ENCODE data around the gene NRF1.
"Not testable (repeated sequence)": the region's sequence is repeated elsewhere in the genome, so short reads cannot be mapped to it uniquely, and the experiment has no call there.

Gene NRF1

GRCh38 chr7:129642871-129643549 lies 31.5 kb downstream of the NRF1 start:
- peak in 4 of 10 donors; percentile 26 to 83 (median 40) for DNase-seq

DNA sequence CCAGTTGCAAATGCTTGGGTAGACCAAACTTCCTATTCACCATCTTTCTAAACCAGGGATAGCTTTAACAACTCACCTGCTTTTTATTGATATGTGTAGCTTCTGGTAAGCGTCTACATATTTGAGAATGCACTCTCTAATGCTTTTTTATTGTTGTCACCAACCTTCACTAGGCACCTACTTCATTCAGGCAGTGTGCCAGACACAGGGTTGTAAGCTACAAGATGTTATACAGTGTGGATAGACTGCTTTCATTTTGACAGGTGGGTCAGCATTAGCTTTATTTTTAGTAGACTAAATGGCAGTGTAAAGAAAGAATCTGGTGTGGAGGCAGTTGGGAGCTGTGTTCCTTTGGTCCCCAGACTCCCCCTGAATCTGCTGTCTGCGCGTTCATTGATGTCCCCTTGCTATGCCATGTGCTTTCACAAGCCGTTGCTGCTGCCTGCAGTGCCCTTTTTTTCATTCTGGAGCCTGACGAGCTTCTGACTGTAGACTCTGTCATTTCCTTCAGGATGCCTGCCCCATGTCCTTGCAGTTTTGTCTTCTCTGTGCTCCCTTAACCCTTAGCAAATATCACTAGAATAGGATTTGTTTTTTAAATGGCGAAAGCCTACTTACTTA lies 32.1 kb downstream of the NRF1 start:
- DNase-seq, result peak in 1 of 10 donors; percentile 18
- intact Hi-C loops (cut with DNase I), result loop anchor here (2.0 kb wide), 1 partner anchor 425 kb away; no protein-coding TSS in a partner anchor

More at GRCh38 chr7:129642871-129643549, 31.5 kb downstream of the NRF1 start:
- intact Hi-C loops (cut with DNase I), result no loop called here

DNA sequence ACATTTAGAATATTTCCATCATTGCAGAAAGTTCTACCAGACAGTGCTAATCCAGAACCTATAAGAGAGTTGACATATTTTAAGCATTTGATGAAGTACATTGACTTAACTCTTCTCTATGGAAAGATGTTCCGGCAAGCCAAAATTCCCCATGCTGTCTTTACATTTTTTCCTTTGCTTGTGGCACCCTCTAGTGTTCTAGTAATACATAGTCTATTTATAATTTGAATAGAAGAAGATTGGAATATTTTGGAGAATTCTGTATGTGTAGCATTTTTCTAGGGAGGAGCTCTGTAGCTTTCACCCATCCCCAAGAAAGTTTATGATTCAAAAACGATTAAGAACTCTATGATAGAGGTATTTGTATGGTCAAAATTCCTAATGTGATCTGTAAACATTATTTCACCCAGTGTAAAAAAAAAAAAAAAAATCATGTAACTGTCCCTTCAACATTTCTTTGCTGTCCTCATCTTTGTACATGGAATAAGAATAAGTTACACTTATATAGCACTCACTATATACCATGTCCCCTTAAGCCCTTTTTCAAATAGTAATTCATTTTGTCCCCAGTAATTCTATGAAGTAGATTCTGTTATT lies 33.2 kb downstream of the NRF1 start:
- intact Hi-C loops (cut with DNase I), result loop anchor here (2.0 to 5.0 kb wide), 2 partner anchors 277 to 426 kb away; no protein-coding TSS in a partner anchor
- no peak for DNase-seq

DNA sequence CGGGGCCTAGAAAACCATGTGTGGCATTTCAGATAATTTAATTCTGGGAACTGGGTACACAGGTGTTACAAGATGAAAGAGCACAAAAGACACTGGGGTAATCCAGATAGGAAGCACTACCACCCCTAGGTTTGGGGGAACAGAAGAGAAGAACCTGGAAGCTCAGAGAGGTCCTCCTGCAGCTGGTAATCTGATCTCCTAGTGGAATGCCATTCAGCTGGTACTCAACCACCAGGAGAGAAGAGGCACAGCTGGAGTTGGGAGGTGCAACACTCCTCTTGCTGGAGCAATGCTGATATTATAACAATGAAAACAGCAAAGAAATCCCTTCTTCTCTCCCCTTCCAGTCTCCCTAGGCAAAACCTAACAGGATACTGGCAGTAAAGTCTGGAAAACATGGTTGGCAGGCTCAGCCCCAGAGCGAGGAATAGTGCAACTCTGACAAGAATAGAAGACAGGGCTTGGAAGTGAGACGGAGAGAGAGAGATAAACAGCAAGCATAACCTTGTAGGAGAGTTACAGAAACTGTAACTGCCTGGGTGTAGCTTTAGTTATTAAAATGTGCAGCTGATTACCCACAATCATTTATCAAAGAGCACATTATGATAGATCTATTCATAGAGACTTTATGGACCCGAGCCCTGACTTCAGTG lies 35.0 kb downstream of the NRF1 start:
- intact Hi-C loops (cut with DNase I), result loop anchor here (5.0 kb wide), 1 partner anchor 279 kb away; no protein-coding TSS in a partner anchor
- DNase-seq, result no peak

- intact Hi-C loops (cut with DNase I), result loop anchor here (5.0 kb wide), 1 partner anchor 282 kb away; no protein-coding TSS in a partner anchor
- no peak for DNase-seq
Measured at GRCh38 chr7:129649128-129649690, 37.7 kb downstream of the NRF1 start.

DNA sequence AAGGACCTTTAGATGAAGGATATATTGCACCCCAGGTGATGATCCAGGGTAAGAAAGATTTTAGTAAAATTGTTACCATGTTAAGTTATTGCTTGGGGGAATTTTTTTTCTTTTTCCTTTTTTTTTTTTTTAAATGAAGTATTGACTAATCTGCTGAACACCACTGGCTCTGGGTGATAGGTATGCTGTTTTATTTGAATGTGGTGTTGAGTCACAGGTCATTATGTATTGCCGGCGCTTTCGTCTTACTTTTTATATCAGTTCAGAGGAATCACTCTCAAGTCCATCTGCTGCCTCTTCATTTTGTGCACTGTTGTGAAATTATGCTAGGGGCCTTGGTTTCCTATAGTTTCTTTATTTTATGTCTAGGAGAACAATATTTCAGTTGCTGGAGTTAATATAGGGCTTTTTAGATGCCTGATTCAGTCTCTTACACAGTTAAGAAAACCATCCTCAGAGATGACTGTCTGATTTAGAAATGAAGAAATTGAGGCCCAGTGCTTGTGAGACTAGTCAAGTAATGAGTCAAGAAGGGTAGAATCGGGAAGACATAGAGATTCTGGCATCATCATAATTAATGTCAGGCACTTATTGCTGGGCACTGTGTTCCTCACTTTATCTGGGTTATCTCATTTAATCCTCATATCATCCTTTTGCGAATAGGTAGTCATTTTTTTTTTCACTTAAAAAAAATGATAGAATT lies 38.7 kb downstream of the NRF1 start:
- intact Hi-C loops (cut with DNase I), result no loop called here
- no peak for DNase-seq

- DNase-seq, result no peak
- intact Hi-C loops (cut with DNase I), result no loop called here
Measured at GRCh38 chr7:129652914-129653313, 41.4 kb downstream of the NRF1 start.

DNA sequence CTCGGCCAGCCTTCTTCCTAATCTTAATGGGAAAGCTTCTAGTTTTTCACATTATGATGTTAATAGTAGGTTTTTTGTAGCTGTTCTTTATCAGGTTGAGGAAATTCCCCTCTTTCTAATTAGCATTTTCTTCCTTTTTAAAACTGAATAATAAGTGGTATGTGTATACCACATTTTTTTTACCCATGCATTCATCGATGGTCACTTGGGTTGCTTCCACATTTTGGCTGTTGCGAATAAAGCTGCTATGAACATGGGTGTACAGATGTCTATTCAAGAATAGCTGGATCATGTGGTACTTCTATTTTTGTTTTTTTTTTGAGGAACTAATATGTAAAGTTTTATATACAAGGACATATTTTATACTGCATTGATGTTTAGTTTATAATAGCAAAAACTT lies 44.3 kb downstream of the NRF1 start:
- DNase-seq, result no peak
- intact Hi-C loops (cut with DNase I), result no loop called here

- no peak for DNase-seq
- intact Hi-C loops (cut with DNase I), result no loop called here
Measured at GRCh38 chr7:129657363-129657762, 45.8 kb downstream of the NRF1 start.

DNA sequence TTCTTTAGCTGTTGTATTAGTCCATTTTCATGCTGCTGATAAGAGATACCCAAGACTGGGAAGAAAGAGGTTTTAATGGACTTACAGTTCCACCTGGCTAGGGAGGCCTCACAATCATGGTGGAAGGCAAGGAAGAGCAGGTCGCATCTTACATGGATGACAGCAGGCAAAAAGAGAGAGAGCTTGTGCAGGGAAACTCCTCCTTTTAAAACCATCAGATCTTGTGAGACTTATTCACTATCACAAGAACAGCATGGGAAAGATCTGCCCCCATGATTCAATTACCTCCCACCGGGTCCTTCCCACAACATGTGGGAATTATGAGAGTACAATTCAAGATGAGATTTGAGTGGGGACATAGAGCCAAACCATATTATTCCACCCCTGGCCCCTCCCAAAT lies 48.4 kb downstream of the NRF1 start:
- intact Hi-C loops (cut with DNase I); DNase-seq: not testable (repeated sequence)

DNA sequence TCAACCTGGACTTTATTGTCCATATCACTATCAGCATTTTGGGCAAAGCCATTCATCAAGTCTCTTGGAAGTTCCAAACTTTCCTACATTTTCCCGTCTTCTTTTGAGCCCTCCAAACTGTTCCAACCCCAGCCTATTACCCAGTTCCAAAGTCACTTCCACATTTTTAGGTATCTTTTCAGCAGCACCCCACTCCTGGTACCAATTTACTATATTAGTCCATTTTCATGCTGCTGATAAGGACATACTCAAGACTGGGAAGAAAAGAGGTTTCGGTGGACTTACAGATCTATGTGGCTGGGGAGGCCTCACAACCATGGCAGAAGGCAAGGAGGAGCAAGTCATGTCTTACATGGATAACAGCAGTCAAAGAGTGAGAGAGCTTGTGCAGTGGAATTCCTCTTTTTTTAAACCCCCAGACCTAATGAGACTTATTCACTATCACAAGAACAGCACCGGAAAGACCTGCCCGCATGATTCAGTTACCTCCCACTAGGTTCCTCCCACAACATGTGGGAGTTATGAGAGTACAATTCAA lies 50.2 kb downstream of the NRF1 start:
- intact Hi-C loops (cut with DNase I), result no loop called here
- no peak for DNase-seq

- DNase-seq, result peak in 2 of 10 donors; percentile 78 to 82
- intact Hi-C loops (cut with DNase I), result not testable (repeated sequence)
Measured at GRCh38 chr7:129663240-129663639, 51.7 kb downstream of the NRF1 start.

DNA sequence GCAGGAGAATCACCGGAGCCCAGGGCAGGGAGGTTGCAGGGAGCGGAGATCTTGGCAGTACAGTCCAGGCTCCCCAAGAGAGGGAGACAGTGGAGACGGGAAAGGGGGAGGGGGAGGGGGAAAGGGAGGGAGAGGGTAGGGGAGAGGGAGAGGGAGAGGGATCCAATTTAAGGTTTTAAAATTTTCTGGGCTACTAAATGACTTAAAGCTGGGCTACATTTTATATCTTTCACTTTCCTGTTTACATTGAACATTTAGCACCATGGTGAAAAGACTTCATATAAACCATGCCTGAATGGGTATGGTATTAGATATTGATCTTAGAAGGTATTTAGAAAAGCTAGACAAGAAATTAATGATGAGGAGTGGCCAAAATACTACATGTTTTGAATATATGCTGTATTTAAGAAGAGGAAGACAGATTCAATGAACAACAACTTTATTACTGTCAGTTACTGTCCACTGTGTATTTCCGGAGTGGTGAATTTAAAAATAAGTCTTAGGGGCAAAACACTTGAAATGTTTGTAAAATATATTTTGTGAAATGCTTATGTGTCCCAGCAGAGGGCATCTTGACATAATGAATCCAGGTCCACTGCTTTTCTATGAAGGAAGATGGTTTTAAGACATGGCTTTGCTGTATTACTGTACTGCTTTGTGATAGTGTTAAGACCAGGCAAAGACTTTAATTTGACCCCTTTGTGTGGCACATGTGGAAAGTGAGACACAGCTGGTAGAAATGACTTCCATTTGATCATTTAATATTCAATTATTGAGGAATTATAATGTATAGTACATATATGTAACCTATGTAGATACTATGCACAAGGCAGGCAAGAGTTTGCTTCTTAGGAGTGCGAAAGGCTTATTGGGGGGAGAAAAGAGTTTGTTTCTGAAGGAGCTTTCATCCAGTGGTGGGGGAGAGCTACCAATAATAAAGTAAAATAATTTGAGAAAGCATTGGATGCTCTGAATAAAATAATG lies 52.8 kb downstream of the NRF1 start:
- intact Hi-C loops (cut with DNase I), result loop anchor here (1.0 to 2.0 kb wide), 2 partner anchors 161 to 346 kb away; no protein-coding TSS in a partner anchor

DNA sequence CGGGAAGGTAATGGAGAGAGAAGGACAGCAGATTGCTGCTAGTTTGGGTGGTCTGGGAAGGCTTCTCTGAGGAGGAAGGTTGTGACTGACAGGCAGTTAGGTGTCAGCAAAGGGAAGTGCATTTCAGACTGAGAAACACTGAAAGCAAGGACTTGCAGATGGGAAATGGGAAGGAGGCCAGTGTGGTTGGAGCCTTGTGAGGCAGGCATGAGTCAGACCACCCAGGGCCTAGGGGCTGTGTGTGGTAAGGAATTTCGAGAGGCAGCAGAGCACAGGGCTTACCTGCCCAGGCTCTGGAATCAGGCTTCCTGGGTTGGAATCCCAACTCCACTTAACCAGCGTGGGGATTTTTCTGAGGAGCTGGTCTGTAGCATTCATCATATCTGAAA lies 53.5 kb downstream of the NRF1 start:
- peak in 1 of 10 donors; percentile 64 for DNase-seq
- intact Hi-C loops (cut with DNase I), result loop anchor here (2.0 kb wide), 1 partner anchor 346 kb away; no protein-coding TSS in a partner anchor

More for the DNA sequence above, 52.8 kb downstream of the NRF1 start:
- no peak for DNase-seq

DNA sequence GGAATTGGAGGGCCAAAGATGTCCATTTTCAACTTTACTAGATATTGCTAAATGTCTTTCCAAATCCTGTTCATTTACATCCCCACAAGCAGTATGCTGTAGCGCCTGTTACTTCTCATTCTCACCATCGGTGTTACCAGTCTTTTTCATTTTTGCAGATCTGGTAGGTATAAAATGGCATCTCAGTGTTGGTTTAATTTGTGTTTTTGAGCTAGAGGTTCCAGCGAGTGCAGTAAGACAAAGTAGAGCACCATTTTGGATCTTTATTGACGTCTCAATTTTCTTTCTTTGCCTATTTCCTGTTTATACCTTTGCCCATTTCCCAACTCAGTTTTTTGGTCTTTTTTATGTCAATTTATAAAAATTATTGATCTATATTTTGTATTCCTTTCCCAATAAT lies 55.6 kb downstream of the NRF1 start:
- DNase-seq, result no peak
- intact Hi-C loops (cut with DNase I), result no loop called here

DNA sequence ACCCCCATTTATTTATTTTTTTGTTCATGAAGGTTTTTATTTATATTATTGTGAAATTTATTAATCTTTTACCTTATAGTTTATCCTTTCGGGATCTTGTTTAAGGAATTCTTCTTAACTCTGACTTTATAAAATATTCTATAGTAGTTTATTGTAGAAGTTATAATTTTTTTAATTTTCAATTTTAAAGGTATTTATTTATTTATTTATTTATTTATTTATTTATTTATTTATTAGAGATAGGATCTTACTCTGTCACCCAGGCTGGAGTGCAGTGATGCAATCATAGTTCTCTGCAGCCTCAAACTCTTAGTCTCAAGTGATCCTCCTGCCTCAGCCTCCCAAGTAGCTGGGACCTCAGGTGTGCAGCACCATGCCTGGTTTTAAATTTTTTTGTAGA lies 56.0 kb downstream of the NRF1 start:
- intact Hi-C loops (cut with DNase I), result no loop called here

DNA sequence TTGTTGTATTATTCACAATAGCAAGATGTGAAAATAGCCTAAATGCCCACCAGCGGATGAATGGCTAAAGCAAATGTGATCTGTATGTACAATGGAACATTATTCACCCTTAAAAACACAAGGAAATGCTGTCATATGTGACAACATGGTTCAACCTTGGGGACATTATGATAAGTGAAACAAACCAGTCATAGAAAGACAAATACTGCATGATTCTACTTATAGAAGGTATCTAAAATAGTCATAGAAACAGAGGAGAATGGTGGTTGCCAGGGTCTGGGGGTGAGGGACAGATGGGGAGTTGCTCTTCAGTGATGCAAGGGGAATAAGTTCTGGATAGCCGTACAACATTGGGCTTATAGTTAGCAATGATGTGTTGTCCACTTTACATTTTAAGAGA lies 58.4 kb downstream of the NRF1 start:
- intact Hi-C loops (cut with DNase I), result no loop called here

More for the DNA sequence above, 56.0 kb downstream of the NRF1 start:
- DNase-seq, result no peak

DNA sequence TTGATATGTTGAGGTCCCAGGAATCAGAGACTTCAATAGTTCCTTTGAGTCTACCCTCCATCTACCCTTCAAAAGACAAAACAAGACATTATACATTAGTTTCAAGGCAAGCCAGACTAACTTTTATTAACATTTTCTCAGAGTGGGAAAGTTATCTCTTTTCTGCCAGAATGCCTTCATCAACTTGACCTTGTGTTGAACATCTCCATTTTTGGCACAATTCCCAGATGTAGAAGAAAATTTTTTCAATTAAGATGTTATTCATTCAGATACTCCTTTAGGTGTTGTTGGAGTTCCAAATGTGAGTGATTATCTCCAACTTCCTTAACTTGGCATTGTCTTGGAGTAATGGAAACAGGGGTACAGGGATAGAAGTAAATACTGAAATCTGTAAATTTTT lies 59.1 kb downstream of the NRF1 start:
- DNase-seq, result no peak
- intact Hi-C loops (cut with DNase I), result no loop called here

More for the DNA sequence above, 58.4 kb downstream of the NRF1 start:
- no peak for DNase-seq
